HG03354 (cell line): Measurements from ENCODE around the gene GNPTAB.

ENCODE experiments used
- ATAC-seq: cut with Tn5 transposase; IDR thresholded peaks from one replicate; pipeline ENCODE4 v1.9.1; 2021; ENCODE audit warnings: mild to moderate bottlenecking; ENCODE audit not compliant: unreplicated experiment, poor library complexity, severe bottlenecking

GNPTAB gene

GRCh38 chr12:101779200-101779599 is 51.6 kb downstream of the GNPTAB start:
- ATAC-seq, result no peak

- ATAC-seq, result no peak
Observed at GRCh38 chr12:101777978-101778377, 52.8 kb downstream of the GNPTAB start.

DNA sequence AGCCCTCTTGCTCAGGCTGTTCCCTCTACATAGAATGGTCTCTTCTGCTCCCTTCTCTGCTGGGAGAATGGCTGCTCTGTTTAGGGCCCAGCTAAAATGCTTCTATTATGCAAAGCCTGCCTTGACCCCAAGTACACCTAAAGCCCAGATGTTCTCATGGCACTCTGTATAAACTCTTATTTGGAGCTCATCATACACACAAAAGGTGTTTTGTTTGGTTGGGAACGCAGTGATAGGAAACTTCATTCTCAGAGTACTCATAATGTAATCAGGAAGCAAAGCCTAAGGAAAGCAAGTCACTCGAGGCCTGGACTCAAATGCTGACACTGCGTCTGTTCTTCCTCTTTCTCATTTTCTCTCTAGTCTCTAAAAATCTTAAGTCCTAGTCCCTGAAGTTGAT is 53.3 kb downstream of the GNPTAB start:
- ATAC-seq, result no peak

DNA sequence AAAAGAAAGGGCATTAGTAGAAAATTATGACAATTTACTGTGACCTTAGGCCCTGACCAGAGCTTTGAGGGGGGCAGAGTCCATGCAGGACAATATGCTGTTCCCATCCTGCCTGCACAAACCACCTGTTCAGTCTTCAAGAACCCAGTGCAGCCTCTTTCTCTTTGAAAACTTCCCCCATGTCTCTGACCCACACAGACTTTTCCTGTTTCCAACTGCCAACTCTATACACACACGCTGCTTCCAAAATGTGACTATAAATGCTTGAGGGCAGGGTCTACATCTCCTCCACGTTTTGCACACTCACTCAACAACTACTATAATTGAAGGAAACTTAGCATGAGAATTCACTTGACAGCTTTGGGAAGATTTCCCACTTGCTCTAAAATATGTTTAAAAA is 54.9 kb downstream of the GNPTAB start:
- ATAC-seq, result no peak

DNA sequence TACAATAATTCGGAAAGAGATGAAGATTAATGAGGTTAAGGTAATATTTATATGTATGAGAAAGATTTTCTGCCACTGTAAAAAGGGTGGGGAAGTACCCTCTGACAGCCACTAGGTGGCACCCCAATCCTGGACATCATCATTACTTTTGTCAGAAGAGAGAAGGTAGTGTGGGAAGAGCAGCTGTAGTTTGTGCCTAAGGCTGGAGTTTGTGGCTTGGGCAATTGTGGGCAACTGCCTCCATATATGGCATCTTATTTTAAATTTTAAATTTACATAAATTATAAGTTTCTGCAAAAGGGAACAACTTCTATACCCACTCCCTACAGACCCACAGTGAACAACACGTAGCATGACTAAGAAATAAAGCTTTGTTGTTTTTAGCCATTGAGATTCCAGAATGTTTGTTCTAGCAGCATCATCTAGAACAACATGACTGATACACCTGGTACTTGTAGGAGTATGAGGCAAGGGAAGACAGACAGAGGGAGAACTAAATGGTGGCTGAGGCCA is 57.1 kb downstream of the GNPTAB start:
- peak; percentile 79 for ATAC-seq

DNA sequence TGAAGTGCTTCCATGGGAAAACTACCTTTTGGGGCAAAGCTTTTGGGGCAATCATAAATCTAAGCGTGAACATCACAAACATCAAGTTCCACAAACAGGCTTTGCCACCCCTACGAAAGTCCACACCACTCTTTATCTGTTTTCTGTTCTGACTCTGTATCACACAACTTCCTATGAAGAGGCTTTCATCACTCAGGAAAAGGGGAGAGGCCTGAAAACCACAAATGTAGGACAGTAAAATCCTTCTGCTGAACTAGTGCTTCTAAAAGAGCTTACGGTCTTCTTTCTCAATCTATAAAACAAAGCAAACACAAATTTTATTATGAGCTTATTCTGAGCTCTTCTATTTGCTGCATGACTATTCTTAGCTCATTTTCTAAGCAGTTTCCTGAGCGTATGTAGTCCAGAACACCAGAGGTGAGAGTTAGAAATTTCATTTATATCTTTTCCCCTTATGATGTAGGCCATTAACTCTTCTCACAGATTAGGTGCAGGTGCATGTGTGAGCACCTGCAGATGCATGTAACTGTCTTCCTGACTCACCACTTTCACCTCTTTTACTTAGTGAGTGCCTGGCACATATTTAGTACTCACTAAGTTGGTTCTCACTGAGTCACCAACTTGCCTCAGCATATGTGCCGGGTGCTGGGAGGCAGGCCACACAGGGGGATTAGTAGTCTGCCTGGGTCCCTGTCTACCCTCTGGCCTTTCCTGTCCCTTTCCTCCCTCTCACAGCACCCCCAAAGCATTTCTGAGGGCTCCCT is 58.6 kb downstream of the GNPTAB start:
- ATAC-seq, result no peak

DNA sequence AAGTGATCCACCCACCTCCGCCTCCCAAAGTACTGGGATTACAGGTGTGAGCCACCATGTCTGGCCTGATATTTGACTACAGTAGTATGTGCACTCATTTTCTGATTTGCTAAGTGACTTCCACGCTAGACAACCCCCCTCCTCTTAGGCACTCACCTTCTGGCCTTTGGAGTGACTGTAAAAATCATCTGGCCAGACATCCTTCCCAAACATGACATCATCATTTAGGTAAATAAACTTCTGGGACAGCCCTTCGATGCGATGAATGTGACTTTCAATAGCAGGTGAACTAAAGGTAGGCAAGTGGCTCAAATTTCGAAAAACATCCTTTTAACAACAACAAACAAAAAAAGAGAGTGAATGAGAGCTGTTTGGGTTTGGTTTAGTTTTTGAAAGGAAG is 60.9 kb downstream of the GNPTAB start:
- ATAC-seq, result no peak

- no peak for ATAC-seq
Observed at GRCh38 chr12:101768781-101769180, 62.0 kb downstream of the GNPTAB start.

DNA sequence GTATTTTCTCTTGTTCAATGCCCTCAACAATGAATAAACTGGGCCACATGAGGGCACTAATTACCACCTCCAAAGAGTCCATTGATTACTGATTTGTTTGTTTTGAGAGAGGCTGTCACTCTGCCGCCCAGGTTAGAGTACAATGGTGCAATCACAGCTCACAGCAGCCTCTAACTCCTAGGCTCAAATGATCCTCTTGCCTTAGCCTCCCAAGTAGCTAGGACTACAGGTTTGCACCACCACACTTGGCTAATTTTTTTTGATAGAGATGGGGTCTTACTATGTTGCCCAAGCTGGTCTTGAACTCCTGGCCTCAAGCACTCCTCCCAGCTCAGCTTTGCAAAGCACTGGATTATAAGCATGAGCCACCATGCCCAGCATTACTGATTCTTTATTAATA is 63.2 kb downstream of the GNPTAB start:
- ATAC-seq, result no peak

DNA sequence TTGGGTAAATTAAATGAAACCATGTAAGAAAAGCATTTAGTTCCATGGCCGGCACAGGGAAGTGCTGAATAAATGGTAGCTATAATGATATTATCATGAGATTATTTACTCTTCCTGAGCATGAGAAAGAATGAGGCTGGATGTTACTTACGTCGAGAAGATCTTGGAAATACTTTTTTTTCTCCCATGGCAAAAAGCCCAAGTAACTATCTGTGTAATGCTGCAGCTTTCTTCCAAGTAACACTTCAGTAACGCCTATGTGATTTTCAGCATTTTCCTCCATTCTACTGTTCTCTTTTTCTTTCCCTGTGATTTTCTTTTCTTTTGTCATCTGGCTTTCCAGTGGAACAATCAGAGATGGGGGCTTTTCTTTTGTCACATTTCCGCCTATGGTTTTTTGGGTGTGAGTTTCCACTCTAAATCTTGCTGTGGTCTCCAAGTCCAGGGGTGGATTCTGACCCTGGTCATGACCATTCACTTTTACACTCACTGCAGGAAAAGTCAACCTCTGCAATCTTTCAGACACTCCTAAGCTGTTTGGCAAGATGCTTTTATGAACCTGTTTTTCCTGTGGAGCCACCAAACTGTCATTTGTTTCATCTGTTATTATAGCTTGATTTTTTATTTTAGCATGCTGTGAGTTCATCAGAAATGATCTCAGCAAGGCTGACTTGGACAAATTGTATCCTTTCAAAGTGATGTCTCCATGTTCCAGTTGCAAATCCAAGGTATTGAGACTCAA is 66.5 kb downstream of the GNPTAB start:
- ATAC-seq, result no peak

- ATAC-seq, result no peak
Observed at GRCh38 chr12:101763246-101763931, 67.4 kb downstream of the GNPTAB start.

- no peak for ATAC-seq
Observed at GRCh38 chr12:101761781-101762180, 69.0 kb downstream of the GNPTAB start.

DNA sequence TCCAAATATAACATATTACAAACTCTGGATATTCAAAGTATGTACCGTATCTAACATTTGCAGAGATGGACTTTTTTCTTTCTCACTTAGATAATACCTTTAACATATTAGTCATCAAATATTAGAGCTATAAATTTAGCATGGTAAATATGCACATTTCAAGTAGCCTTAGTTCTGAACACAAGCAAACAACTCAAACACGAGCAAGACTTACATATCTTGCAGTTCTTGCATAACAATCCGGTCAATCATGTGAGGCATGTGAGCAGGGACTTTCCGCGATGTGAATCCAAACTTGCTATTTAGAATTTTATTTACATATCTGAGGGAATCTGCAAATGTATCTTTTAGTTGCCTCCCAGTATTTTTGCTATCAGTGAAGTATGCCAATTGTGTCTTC is 69.4 kb downstream of the GNPTAB start:
- ATAC-seq, result no peak

GRCh38 chr12:101759396-101760047 is 71.2 kb downstream of the GNPTAB start:
- peak; percentile 68 for ATAC-seq

DNA sequence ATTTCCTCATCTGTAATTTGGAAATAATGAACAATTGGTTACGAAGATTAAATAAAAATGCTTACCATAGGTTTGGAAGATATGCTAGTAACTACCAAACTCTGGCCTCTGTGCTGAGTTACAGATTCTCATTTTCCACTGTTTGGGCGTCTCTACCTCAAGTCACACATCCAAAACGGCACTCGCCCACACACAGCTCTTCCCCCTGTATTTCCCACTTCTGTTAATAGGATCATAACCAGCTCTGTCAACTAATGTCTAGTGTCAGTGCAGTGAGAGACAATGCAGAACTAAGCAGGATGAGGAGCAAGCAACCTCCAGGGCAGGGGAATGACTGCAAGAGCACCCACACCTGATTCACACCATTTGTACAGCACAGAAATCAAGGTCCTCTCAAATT is 80.6 kb downstream of the GNPTAB start:
- no peak for ATAC-seq

GRCh38 chr12:101749657-101750056 is 81.1 kb downstream of the GNPTAB start:
- ATAC-seq, result no peak

- no peak for ATAC-seq
Observed at GRCh38 chr12:101748907-101749306, 81.9 kb downstream of the GNPTAB start.

- ATAC-seq, result no peak
Observed at GRCh38 chr12:101747697-101748096, 83.1 kb downstream of the GNPTAB start.

- ATAC-seq, result no peak
Observed at GRCh38 chr12:101746661-101747060, 84.1 kb downstream of the GNPTAB start.

GRCh38 chr12:101746196-101746595 is 84.6 kb downstream of the GNPTAB start:
- no peak for ATAC-seq
